ENCODE results near the gene L3MBTL4.
"Not testable (repeated sequence)": the region's sequence is repeated elsewhere in the genome, so short reads cannot be mapped to it uniquely, and the experiment has no call there.

Gene L3MBTL4

DNA sequence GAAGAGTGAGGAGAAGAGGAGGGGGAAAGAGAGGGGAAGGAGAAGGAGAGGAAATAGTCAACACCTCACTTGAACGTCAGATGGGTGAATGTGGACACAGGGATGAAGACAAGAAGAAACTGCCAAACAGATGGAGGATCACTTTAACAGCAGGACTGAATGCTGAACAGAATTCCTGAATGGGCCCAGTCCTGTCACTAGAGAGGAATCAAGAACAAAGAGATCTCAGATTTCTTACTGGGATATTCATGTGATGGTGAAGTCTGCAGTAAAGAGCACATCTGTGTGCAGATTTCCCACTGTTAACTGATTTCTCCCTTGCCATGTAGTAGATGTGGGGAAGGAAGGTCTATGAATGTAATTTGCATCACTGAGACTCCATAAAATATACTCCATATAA lies 135.4 kb downstream of the L3MBTL4 start:
- TF ChIP-seq, protein P1, sequence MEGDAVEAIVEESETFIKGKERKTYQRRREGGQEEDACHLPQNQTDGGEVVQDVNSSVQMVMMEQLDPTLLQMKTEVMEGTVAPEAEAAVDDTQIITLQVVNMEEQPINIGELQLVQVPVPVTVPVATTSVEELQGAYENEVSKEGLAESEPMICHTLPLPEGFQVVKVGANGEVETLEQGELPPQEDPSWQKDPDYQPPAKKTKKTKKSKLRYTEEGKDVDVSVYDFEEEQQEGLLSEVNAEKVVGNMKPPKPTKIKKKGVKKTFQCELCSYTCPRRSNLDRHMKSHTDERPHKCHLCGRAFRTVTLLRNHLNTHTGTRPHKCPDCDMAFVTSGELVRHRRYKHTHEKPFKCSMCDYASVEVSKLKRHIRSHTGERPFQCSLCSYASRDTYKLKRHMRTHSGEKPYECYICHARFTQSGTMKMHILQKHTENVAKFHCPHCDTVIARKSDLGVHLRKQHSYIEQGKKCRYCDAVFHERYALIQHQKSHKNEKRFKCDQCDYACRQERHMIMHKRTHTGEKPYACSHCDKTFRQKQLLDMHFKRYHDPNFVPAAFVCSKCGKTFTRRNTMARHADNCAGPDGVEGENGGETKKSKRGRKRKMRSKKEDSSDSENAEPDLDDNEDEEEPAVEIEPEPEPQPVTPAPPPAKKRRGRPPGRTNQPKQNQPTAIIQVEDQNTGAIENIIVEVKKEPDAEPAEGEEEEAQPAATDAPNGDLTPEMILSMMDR (IDR thresholded peaks at IDR 0.05; ENCODE audit: low read depth, low read length, missing control alignments) = no peak
- H3K4me3 ChIP-seq (replicated peaks; ENCODE audit: low read depth, low read length) = no peak overlapping the region
- DNase-seq (ENCODE audit: extremely low read depth, low read depth) = no peak

DNA sequence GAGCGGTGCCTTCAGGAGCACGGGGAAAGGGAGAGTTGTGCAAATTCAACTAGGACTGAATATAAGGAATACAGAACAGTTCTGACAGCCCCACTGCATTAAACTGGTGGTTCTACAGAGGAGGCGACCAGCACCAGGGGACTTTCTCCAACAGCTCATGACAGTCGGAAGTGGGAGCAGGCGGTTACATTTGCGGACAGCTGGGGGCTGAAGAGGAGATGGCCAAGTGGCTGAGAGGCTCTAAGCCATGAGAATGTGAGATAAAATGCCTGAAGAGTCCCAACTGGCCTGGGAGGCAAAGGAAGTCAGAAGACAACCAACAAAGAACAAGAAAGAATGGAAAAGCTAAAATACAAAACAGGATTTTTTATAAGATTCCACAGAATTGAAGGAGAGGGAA lies 141.3 kb downstream of the L3MBTL4 start:
- TF ChIP-seq, protein P1 (IDR thresholded peaks at IDR 0.05; ENCODE audit: low read depth, low read length, missing control alignments) = no peak
- DNase-seq (ENCODE audit: extremely low read depth, low read depth) = no peak
- no peak overlapping the region for H3K4me3 ChIP-seq (replicated peaks; ENCODE audit: low read depth, low read length)

- DNase-seq (ENCODE audit: extremely low read depth, low read depth); H3K4me3 ChIP-seq (replicated peaks; ENCODE audit: low read depth, low read length): not testable (repeated sequence)
Measured at GRCh38 chr18:6272144-6272543, 142.6 kb downstream of the L3MBTL4 start.

DNA sequence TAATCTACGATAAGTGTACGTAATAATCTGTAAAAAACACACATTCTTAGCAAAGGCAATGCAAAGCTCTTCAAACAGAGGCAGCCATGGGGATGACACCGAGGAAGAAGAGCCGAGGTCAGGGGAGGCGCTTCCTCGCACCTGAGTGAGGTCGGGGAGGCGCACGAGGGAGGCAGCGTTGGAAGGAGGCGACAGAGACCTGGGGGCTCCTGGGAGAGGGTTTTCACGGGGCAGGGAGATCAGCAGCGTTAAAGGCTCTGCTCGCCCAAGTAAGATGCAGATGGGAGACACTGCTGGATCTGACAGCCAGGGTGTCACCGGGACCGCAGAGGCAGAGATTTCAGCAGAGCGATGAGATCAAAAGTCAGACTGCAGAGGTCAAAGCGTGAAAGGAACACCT lies 143.1 kb downstream of the L3MBTL4 start:
- DNase-seq (ENCODE audit: extremely low read depth, low read depth) = no peak
- TF ChIP-seq, protein P1 (IDR thresholded peaks at IDR 0.05; ENCODE audit: low read depth, low read length, missing control alignments) = no peak
- no peak overlapping the region for H3K4me3 ChIP-seq (replicated peaks; ENCODE audit: low read depth, low read length)

DNA sequence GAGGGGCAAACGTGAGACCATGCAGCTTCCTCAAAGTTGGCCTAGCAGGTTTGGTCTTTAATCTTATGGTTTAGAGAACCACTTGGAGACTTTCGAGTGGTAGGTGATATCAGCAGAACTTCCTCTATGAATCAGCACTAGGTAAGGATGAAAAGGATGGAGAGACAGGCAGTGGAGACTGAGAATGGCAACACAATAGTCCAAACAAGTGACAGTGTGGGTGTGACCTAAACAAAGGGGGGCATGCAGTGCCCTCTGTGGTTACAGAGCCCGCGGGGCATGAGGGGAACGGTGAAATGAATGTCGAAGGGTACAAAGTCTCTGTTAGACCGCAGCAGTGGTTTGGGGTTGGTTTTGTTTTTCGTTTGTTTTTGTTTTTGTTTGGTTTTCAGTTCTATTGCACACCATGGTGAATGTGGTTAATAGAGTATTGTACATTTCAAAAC lies 143.9 kb downstream of the L3MBTL4 start:
- H3K4me3 ChIP-seq (replicated peaks; ENCODE audit: low read depth, low read length) = no peak overlapping the region
- TF ChIP-seq, protein P1 (IDR thresholded peaks at IDR 0.05; ENCODE audit: low read depth, low read length, missing control alignments) = no peak
- DNase-seq (ENCODE audit: extremely low read depth, low read depth) = no peak

- TF ChIP-seq, protein P1 (IDR thresholded peaks at IDR 0.05; ENCODE audit: low read depth, low read length, missing control alignments) = no peak
- no peak for DNase-seq (ENCODE audit: extremely low read depth, low read depth)
- no peak overlapping the region for H3K4me3 ChIP-seq (replicated peaks; ENCODE audit: low read depth, low read length)
Measured at GRCh38 chr18:6269660-6270332, 144.9 kb downstream of the L3MBTL4 start.

DNA sequence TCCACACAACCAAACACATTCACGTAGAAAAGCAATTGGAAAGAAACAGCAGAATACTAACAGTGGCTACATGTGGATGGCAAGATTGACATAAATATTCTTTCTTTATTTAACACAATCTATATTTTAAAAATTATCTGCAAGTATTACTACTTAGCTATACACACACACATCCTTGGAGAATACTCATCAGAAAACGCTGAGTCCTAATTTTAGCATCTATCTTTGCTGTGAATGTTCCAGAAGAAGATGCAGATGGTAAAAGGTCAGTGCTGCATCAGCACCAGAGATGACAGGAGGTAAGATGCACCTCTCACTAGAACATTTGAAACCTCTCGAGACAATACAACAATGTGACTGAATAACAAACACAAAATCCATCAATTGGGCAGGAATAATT lies 148.5 kb downstream of the L3MBTL4 start:
- no peak overlapping the region for H3K4me3 ChIP-seq (replicated peaks; ENCODE audit: low read depth, low read length)
- TF ChIP-seq, protein P1 (IDR thresholded peaks at IDR 0.05; ENCODE audit: low read depth, low read length, missing control alignments) = no peak
- DNase-seq (ENCODE audit: extremely low read depth, low read depth) = no peak
